Heart left ventricle (tissue), 16 donors: ENCODE results near the gene EPHA8. TPM values are rescaled to one million over a fixed set of nuclear protein-coding genes. Genes with fewer than 3 reads are reported as not detected.

Experiments used
- ATAC-seq, 4 donors: fragments of 200-7000 bp; cut with Tn5 transposase; one replicate each; pipeline ENCODE4 v1.9.1; 2020 to 2022; ENCODE audit warnings: moderate library complexity in 4 of 4, mild to moderate bottlenecking in 3 of 4, moderate number of reproducible peaks in 1 of 4
- DNase-seq, 5 donors: peaks; one replicate each; pipeline ENCODE4 v3.0.0-alpha.2; 2020
- H3K27ac ChIP-seq, 12 donors: fragments of 200-600 bp; sonication (generic) in 4 of 12; one replicate each; pipeline versions ENCODE4 v1.5.0 to v1.8.0; 2016 to 2022; ENCODE audit warnings: mild to moderate bottlenecking in 2 of 12
- H3K27me3 ChIP-seq, 9 donors: fragments of 200-600 bp; sonication (generic) in 2 of 9; one replicate each; pipeline versions ENCODE4 v1.5.1 to v1.8.0; 2016 to 2022; ENCODE audit warnings: mild to moderate bottlenecking in 3 of 9
- H3K36me3 ChIP-seq, 9 donors: fragments of 200-600 bp; sonication (generic) in 2 of 9; one replicate each; pipeline versions ENCODE4 v1.5.0 to v1.8.0; 2018 to 2022; ENCODE audit warnings: mild to moderate bottlenecking in 2 of 9
- H3K4me1 ChIP-seq, 12 donors: fragments of 200-600 bp; sonication (generic) in 4 of 12; one replicate each; pipeline versions ENCODE4 v1.5.0 to v1.8.0; 2016 to 2022; ENCODE audit warnings: mild to moderate bottlenecking in 3 of 12
- H3K4me3 ChIP-seq, 12 donors: fragments of 200-600 bp; sonication (generic) in 4 of 12; one replicate each; pipeline versions ENCODE4 v1.5.0 to v1.8.0; 2017 to 2022; ENCODE audit warnings: mild to moderate bottlenecking in 9 of 12, moderate library complexity in 4 of 12
- H3K9me3 ChIP-seq, 12 donors: fragments of 200-600 bp; sonication (generic) in 4 of 12; one replicate each; pipeline versions ENCODE4 v1.5.0 to v1.8.0; 2016 to 2022; ENCODE audit warnings: mild to moderate bottlenecking in 1 of 12
- POLR2A ChIP-seq, 2 donors: fragments of 450-650 bp; IDR thresholded peaks; one replicate each; pipeline ENCODE4 v1.6.1; 2017; ENCODE audit warnings: antibody characterized with exemption in 2 of 2, mild to moderate bottlenecking in 2 of 2, moderate library complexity in 2 of 2
- WGBS, 4 donors: extraction: QIAGEN DNeasy Blood & Tissue Kit in 2 of 4; methylation state at CpG; one replicate each; pipeline versions ENCODE4 v1.1.5 to v1.1.7; 2013 to 2018; 5-methylcytosine and 5-hydroxymethylcytosine counted together
- intact Hi-C, 10 donors: fragments of 100-400 bp; cut with DNase I; formaldehyde crosslinking; loops; one replicate each; pipeline versions ENCODE4 v1.11.1 to v1.14.2; 2022
- polyA plus RNA-seq, 2 donors: library from polyadenylated mRNA; stranded (reverse); fragments of 200-250 nt; gene quantifications; one replicate each; pipeline ENCODE4 v1.2.3, GENCODE V29; 2013
- total RNA-seq, 9 donors: library from RNA; depleted of rRNA in 2 of 9; stranded (reverse); fragments of >200 nt in 2 of 9; fragmentation: NEBNext Ultra II Directional in 3 of 9; extraction: Animal tissue kit (Norgen Biotek cat#: 25700) in 3 of 9; gene quantifications; one replicate each; pipeline versions ENCODE4 v1.1.0 to v1.2.4, GENCODE V29; 2016 to 2023
- TF ChIP-seq, protein P1 (sequence below), 12 donors: fragments of 200-600 bp; sonication (generic) in 4 of 12; IDR thresholded peaks; one replicate each; pipeline versions ENCODE4 v1.5.0 to v1.8.0; 2018 to 2022; ENCODE audit warnings: antibody characterized with exemption in 12 of 12, mild to moderate bottlenecking in 5 of 12
- donor health status: ischemic (EF 13 %, LVEDD 7.1; RV severe dilation, severe dysfunction).
- donor health status: healthy with polysubstance abuse.
- donor health status: DM: no; HTN: yes; CAD: no.
- donor health status: DM: no; HTN: no; CAD: no.
- donor health status: ischemic (EF 25% LVEDD 6.9; RV normal size, moderate dysfunction).
- donor health status: ischemic (EF 25% LVEDD 5.7; RV mildly dilated, moderate dysfunction).
- donor health status: healthy.
- donor health status: DM: yes; HTN: yes; CAD: no.
- donor health status: ischemic (EF 35%, LVEDD 5.7; RV mildly dilated, moderate dysfunction).
- donor health status: nonischemic (EF 11% LVEDD 7.7; RV severe dilation, severe dysfunction).
- donor health status: DM: yes; HTN: yes; CAD: no.
- donor health status: PGD.
- donor health status: ischemic (EF 29% LVEDD 5.4; RV normal size, mild dysfunction).
- donor health status: nonischemic (EF 23%, LVEDD 6.1; RV moderate dilation, normal function).

Gene EPHA8
- total and polyA plus RNA-seq, 11 donors: 0.08 to 0.12 TPM; not detected in 9

DNA sequence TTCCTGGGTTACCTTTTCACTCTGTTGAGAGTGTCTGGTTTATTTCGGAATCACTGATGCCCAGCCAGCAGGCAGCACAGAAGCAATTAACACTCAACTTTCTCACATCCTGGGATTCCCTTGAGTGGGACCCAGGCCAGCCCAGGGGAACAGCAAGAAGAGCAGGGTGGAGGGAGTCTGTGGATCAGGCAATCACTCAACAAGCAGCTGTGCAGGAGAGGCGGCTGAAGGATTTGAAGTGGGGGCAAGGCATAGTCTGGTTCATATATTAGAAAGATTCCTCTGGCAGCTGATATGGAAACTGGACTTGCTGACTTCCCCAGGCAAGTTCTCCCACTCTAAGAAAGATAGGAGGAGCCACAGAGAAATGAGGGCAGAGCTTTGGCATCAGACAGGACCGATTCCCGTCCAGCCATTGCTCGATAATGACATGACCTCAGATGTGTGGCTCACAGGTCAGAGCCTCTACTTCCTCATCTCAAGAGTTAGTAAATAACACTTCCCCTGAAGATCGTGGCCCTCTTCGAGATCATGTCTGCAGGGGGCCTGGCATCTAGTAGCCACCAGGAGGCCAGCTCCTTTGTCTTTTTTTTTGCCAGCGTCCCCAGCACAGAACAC lies 12.4 kb downstream of the EPHA8 start:
- ATAC-seq (peak in 1 of 4 donors; percentile 59), DNase-seq (no peak)
- H3K9me3 ChIP-seq: no peaks in the 10 kb centered on the region
- TF ChIP-seq, protein P1, sequence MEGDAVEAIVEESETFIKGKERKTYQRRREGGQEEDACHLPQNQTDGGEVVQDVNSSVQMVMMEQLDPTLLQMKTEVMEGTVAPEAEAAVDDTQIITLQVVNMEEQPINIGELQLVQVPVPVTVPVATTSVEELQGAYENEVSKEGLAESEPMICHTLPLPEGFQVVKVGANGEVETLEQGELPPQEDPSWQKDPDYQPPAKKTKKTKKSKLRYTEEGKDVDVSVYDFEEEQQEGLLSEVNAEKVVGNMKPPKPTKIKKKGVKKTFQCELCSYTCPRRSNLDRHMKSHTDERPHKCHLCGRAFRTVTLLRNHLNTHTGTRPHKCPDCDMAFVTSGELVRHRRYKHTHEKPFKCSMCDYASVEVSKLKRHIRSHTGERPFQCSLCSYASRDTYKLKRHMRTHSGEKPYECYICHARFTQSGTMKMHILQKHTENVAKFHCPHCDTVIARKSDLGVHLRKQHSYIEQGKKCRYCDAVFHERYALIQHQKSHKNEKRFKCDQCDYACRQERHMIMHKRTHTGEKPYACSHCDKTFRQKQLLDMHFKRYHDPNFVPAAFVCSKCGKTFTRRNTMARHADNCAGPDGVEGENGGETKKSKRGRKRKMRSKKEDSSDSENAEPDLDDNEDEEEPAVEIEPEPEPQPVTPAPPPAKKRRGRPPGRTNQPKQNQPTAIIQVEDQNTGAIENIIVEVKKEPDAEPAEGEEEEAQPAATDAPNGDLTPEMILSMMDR (IDR thresholded peaks at IDR 0.05): no peak
- TF ChIP-seq POLR2A (IDR thresholded peaks at IDR 0.05): no peak
- no peak overlapping the region for H3K27ac ChIP-seq
- peaks cover 0 to 20% (median 0%) of the 10 kb centered on the region in 9 donors for H3K27me3 ChIP-seq
- no peaks in the 10 kb centered on the region for H3K36me3 ChIP-seq
- WGBS, 4 donors: 24 to 38% (median 28%) methylated on average over 8 of the region's 8 CpGs
- intact Hi-C loops: no loop called here
- H3K4me3 ChIP-seq: no peak overlapping the region
- H3K4me1 ChIP-seq: no peaks in the 10 kb centered on the region

DNA sequence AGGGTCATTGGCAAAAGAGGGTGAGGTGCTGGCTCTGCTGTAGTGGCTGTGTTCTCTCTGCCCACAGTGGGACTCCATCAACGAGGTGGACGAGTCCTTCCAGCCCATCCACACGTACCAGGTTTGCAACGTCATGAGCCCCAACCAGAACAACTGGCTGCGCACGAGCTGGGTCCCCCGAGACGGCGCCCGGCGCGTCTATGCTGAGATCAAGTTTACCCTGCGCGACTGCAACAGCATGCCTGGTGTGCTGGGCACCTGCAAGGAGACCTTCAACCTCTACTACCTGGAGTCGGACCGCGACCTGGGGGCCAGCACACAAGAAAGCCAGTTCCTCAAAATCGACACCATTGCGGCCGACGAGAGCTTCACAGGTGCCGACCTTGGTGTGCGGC lies 12.9 kb downstream of the EPHA8 start:
- ATAC-seq (no peak), DNase-seq (no peak)
- H3K36me3 ChIP-seq: no peaks in the 10 kb centered on the region
- H3K4me3 ChIP-seq: no peak overlapping the region
- no peak overlapping the region for H3K27ac ChIP-seq
- no peaks in the 10 kb centered on the region for H3K9me3 ChIP-seq
- TF ChIP-seq, protein P1 (IDR thresholded peaks at IDR 0.05): no peak
- no peak for TF ChIP-seq POLR2A (IDR thresholded peaks at IDR 0.05)
- intact Hi-C loops: no loop called here
- H3K27me3 ChIP-seq: peaks cover 0 to 20% (median 0%) of the 10 kb centered on the region in 9 donors
- WGBS, 4 donors: 83 to 88% (median 86%) methylated on average over 14 to 23 of the region's 23 CpGs
- H3K4me1 ChIP-seq: no peaks in the 10 kb centered on the region

DNA sequence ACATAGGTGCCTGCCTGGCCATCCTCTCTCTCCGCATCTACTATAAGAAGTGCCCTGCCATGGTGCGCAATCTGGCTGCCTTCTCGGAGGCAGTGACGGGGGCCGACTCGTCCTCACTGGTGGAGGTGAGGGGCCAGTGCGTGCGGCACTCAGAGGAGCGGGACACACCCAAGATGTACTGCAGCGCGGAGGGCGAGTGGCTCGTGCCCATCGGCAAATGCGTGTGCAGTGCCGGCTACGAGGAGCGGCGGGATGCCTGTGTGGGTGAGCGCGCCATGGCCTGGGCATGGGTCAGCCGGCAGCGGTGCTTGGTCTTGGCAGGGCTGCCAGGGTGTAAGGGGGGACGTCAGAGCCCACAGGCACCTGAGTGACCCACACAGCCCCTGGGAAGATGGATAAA lies 13.3 kb downstream of the EPHA8 start:
- Histone ChIP-seq H3K4me1 (no peaks in the 10 kb centered on the region), H3K4me3 (no peak overlapping the region), H3K36me3 (no peaks in the 10 kb centered on the region), H3K9me3 (no peaks in the 10 kb centered on the region), H3K27ac (no peak overlapping the region), H3K27me3 (peaks cover 0 to 20% (median 0%) of the 10 kb centered on the region in 9 donors)
- no peak for ATAC-seq
- whole genome bisulfite sequencing, 4 donors: 91 to 96% (median 92%) methylated on average over 21 to 24 of the region's 24 CpGs
- intact Hi-C loops: no loop called here
- TF ChIP-seq POLR2A (IDR thresholded peaks at IDR 0.05): no peak
- TF ChIP-seq, protein P1 (IDR thresholded peaks at IDR 0.05): no peak
- DNase-seq: no peak

DNA sequence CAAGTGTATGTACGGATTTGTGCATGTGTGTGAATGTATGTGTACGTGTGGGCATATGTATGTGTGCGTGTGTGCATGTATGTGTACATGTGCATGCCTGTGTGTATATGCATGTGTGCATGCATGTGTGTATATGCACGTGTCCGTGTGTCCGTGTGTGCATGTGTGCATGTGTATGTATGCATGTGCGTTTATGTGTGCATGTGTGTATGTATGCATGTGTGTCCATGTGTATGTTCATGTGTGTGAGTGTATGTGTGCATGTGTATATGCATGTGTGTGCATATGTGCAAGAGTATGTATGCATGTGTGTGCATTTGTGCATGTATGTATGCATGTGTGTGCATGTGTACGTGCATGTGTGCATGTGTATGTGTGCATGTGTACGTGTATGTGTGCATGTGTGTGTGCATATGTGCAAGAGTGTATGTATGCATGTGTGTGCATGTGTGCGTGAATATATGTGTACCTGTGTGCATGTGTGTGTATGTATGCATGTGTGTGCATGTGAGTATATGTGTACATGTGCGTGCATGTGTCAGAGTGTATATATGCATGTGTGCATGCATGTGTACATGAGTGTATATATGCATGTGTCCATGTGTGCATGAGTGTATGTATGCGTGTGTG lies 15.6 kb downstream of the EPHA8 start:
- peaks cover 0 to 5% (median 0%) of the 10 kb centered on the region in 9 donors for H3K27me3 ChIP-seq
- DNase-seq (no peak), ATAC-seq (no peak)
- intact Hi-C loops: no loop called here
- TF ChIP-seq, protein P1 (IDR thresholded peaks at IDR 0.05): no peak
- no peak for TF ChIP-seq POLR2A (IDR thresholded peaks at IDR 0.05)
- 83 to 98% (median 96%) methylated on average over 12 of the region's 12 CpGs for WGBS, 4 donors
- no peak overlapping the region for H3K4me3 ChIP-seq
- peaks cover 0 to 15% (median 6%) of the 10 kb centered on the region in 12 donors for H3K4me1 ChIP-seq
- H3K9me3 ChIP-seq: no peaks in the 10 kb centered on the region
- no peaks in the 10 kb centered on the region for H3K36me3 ChIP-seq
- no peak overlapping the region for H3K27ac ChIP-seq
